22Rv1 (cell line): ENCODE measurements around the gene NADK.

Experiments
- CTCF ChIP-seq: fragments of 450-650 bp; IDR thresholded peaks from 2 replicates; pipeline ENCODE4 v1.5.1; 2017; ENCODE audit warnings: mild to moderate bottlenecking
- ZFX ChIP-seq: fragments of 450-650 bp; IDR thresholded peaks from 2 replicates; pipeline ENCODE4 v1.6.1; 2017; ENCODE audit warnings: antibody characterized with exemption, borderline replicate concordance

- no peak for TF ChIP-seq CTCF
- no peak for TF ChIP-seq ZFX
These were observed 9.9 kb upstream of the NADK start for GRCh38 chr1:1788136-1788535.
